Dermis blood vessel endothelial cell (primary cell): Measurements from ENCODE around the gene CEACAM21. TPM values are rescaled to one million over a fixed set of nuclear protein-coding genes. Genes with fewer than 3 reads are reported as not detected.
"Not testable (repeated sequence)": the region's sequence is repeated elsewhere in the genome, so short reads cannot be mapped to it uniquely, and the experiment has no call there.

Source experiments
- DNase-seq: peaks from one replicate; pipeline ENCODE4 v3.0.0; 2010
- total RNA-seq: library from RNA; depleted of rRNA; stranded (reverse); fragments of >200 nt; gene quantifications from 2 replicates; pipeline ENCODE4 v1.2.3, GENCODE V29; 2014

Gene CEACAM21
- total RNA-seq, 1 donor from 2014 or later: 3.2 TPM

DNA sequence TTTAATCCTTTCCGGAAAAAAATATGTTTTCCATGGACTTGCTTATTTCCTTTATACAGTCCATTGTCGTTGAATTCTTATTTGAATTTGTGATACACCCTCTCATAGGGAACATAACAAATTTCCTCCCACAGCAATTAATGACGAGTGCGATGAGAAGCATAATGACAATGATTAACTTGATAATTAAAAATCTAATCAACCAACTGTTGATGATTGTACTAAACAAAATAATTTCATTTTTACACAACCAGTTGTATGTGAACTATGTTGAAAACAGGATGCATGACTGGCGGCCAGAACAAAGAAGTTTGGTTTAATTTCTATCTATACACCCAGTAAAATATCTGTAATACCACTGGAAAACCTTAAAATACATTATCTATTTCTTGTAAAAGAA is 26.1 kb upstream of the CEACAM21 start:
- DNase-seq: peak; percentile 26

DNA sequence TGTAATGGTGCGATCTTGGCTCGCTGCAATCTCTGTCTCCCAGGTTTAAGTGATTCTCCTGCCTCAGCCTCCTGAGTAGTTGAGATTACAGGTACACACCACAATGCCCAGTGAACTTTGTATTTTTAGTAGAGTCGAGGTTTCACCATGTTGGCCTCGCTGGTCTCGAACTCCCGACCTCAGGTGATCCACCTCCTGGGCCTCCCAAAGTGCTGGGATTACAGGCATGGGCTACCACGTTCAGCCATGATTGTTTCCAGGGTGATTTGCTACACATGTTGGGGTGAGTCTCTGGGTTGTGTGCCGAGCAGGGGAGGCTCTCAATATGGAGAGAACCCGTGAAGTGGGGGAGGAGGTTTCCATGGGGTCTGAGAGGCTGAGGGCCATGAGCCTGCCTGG is 24.8 kb upstream of the CEACAM21 start:
- DNase-seq: no peak

- DNase-seq: no peak
These were observed 24.3 kb upstream of the CEACAM21 start for GRCh38 chr19:41551711-41552110.

DNA sequence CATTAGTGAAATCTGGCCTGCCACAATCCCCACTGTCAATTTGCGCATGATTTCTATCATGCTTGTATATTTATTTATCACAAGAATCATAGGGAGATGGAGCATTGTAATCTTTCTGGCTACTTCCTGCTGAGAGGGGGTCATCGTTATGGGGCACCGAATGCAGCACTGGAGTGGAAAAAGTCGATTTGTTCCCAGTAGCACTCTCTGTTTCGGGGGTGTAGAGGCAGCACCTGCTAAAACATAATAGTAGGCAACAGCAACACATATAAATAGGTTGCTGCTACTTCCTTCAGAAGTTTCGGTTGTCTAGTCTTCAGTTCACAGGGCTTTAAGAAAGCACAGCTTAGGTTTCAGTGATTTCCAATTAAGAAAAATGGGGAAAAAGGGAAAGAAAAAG is 23.4 kb upstream of the CEACAM21 start:
- no peak for DNase-seq

DNA sequence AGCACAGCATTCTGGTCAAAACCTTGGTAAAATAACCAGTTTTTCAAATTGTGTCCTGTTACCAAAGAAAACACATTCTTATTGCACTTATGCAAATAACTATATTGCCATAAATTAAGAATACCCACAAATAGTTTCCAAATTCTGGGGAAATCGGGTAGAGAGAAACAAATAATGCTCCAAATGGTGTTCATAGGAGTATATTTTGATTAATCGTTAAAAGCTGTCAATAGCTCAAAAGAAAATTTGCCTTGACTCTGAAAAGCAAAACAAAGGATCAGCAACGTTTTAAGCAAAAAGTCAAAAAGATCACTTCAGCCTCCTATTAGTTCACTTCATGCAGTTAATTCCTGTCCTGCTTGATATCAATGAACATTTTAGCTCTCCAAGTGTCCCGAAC is 22.2 kb upstream of the CEACAM21 start:
- DNase-seq: no peak

- peak; percentile 64 for DNase-seq
These were observed 21.1 kb upstream of the CEACAM21 start for GRCh38 chr19:41554907-41555306.

- DNase-seq: no peak
These were observed 20.2 kb upstream of the CEACAM21 start for GRCh38 chr19:41555748-41556147.

GRCh38 chr19:41563854-41564514 is 12.0 kb upstream of the CEACAM21 start:
- DNase-seq: no peak

DNA sequence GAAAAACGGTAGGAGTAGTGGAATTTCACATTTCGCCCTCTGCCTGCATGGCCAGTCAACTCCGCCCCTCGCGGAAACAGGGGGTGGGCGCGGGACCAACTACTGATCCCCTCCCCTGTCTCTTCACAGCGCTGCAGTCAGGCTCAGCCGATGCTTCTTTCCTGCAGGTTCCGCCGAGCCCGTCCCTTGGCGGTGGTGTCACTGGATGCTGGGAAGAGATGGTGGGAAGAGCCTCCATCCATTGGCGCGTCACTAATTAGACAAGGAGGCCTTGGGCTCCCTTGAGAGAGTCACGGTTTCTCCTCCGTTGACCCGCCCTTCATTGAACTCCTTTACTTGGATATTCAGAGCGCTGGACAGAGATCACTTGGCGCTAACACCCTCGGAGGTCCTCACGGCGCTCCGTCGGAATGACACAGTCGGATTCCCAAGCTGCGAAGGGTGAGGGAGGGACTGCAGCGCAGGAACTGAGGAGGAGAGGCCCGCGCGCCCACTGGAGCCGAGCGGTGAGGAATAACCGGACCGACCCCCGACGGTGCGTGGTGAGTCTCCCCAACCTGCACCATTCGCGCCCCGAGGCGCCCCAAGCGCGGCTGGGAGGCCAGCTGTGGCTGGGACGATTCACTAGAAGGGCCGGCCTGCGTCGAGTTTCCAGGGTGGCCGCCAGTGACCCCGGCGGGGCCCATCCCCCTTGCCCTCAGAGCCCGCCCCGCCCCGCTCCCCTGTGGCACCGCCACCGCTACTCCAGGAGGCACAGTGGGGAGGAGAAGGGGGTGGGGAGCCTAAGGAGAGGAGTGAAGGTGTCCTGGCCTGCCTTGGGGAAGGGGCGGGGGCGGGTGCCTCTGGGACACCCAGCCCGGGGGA is 11.2 kb upstream of the CEACAM21 start:
- peak; percentile 40 for DNase-seq

DNA sequence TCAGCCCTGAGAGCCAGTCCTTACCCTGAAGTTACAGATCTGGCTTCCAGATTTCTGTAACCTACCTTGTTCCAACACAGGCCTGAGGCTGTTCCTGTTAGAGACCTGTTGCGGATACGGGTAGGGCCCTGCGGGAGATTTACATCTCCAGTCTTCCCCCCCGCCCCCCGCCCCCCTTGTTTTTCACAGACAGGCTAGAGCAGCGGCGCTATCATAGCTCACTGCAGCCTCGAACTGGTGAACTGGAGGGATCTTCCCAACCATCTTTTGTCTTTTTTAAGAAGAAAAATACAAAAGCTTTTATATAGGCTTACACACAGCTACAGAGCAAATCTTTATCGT is 10.6 kb upstream of the CEACAM21 start:
- no peak for DNase-seq

DNA sequence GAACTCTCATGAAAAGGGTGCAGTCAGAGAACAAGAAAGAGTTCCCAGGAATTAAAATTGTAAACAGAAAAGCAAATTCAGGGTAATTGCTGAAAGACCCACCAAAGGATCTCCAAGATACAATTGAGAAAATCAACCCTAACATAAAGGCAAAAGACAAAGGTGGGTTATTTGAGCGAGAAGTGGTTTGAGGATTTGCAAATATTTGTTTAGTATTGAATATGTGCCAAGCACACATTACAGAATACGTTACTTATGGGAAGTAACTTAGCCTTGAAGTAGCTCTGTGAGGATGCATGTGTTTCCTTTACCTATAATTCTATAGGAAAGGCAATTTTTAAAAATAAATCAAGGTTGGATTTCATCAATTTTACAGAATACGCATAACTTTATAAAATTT is 10.0 kb upstream of the CEACAM21 start:
- DNase-seq: no peak

DNA sequence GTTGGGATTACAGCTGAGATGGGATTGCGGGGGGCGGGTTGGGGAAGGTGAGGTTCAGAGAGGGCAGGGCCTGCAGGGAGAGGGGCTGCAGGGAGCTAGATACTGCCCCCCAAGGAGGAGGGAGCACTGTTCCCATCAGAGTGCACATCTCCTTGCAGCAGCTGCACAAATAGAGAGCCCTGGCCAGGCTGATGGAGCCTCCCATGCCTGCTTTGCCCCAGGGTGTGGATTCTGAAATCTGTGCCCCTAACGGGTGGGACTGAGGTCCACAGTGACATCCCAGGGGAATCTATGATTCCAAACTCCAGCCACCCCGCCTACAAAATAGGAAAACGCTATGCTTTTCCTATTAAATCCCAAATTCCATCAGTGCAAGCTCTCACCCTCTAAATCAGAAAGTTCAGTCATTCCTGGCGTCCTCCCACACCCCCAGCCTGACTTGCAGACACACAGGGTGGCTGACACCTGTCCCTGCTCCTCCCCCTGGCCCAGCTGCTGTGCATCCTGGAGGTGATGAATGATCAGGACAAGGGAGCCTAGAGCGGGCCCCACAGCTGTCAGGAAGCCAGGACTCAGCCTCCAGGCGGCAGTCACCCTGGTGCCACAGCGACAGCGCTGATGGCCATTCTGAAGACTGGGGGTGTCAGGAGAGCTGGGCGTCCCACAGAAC is 6.3 kb upstream of the CEACAM21 start:
- no peak for DNase-seq

- no peak for DNase-seq
These were observed 5.8 kb upstream of the CEACAM21 start for GRCh38 chr19:41570179-41570578.

GRCh38 chr19:41570639-41571112 is 5.3 kb upstream of the CEACAM21 start:
- peak; percentile 89 for DNase-seq

DNA sequence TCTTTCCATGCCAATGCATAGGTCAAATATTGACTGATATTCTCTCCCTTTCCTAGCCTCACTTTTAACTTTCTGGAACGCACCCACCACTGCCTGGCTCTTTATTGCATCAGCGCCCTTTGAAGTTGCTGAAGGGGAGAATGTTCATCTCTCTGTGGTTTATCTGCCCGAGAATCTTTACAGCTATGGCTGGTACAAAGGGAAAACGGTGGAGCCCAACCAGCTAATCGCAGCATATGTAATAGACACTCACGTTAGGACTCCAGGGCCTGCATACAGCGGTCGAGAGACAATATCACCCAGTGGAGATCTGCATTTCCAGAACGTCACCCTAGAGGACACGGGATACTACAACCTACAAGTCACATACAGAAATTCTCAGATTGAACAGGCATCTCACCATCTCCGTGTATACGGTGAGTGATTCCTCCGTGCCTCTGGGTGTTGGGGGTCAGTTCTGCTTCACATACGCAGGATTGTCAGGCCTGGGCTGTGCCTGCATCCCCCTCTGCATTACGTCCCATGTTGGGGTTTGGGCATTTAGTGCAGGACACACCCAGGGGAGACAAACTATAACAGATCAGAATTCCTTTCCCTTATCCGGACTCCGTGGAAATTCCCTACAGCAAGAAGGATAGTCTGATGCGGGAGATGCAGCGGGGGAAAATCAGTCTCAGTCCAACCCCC is 1.3 kb downstream of the CEACAM21 start:
- DNase-seq: no peak

GRCh38 chr19:41577833-41578232 is 1.9 kb downstream of the CEACAM21 start:
- no peak for DNase-seq

GRCh38 chr19:41578886-41579285 is 2.9 kb downstream of the CEACAM21 start:
- no peak for DNase-seq

- not testable (repeated sequence) for DNase-seq
These were observed 5.1 kb downstream of the CEACAM21 start for GRCh38 chr19:41581068-41581467.

- DNase-seq: not testable (repeated sequence)
These were observed 6.7 kb downstream of the CEACAM21 start for GRCh38 chr19:41582577-41583182.

GRCh38 chr19:41584260-41584810 is 8.4 kb downstream of the CEACAM21 start:
- no peak for DNase-seq

- DNase-seq: no peak
These were observed 9.0 kb downstream of the CEACAM21 start for GRCh38 chr19:41584931-41585330.

DNA sequence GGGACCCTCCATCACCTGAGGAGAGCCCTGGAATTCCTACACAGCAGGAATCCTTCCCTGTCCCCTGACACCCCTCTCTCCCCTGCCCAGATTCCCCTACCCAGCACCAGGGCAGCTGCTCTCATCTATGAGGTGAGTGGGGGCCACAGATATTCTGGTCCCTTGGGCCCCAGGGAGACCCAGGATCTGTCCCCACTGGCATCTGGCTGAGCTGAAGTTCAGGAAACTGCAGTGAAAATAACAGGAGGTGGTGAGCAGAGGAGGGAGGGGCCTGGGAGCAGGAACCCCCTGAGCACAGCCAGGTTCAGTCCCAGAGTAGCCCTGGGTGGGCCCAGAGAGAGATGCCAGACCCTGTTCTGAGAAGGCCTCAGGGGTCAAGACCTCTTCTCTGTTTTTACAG is 10.1 kb downstream of the CEACAM21 start:
- no peak for DNase-seq
